Mesodermal cell (in vitro differentiated cells): ENCODE results near the gene PREB.

ENCODE experiments used
- H3K27ac ChIP-seq: 2 replicates; pipeline ENCODE4 v1.7.0; 2013; ENCODE audit warnings: mild to moderate bottlenecking, low read depth, low read length, moderate library complexity; ENCODE audit not compliant: severe bottlenecking
- H3K36me3 ChIP-seq: 2 replicates; pipeline ENCODE4 v1.7.1; 2013; ENCODE audit warnings: mild to moderate bottlenecking, low read length, moderate library complexity; ENCODE audit not compliant: control insufficient read depth, insufficient read depth
- H3K4me1 ChIP-seq: one replicate; pipeline ENCODE4 v1.7.1; 2013; ENCODE audit warnings: mild to moderate bottlenecking, low read length; ENCODE audit not compliant: insufficient read depth, control insufficient read depth, poor library complexity, severe bottlenecking
- H3K4me3 ChIP-seq: 2 replicates; pipeline ENCODE4 v1.7.0; 2013; ENCODE audit warnings: low read length, control low read depth, mild to moderate bottlenecking; ENCODE audit not compliant: insufficient read depth, poor library complexity, severe bottlenecking; ENCODE audit errors: extremely low read depth
- H3K9me3 ChIP-seq: 2 replicates; pipeline ENCODE4 v1.7.1; 2013; ENCODE audit warnings: mild to moderate bottlenecking, low read length, moderate library complexity; ENCODE audit not compliant: control insufficient read depth
- WGBS, 2 experiments: methylation state at CpG; one replicate each; pipeline ENCODE4 v1.1.5; 2013; ENCODE audit warnings: missing lambda C conversion rate in 2 of 2; ENCODE audit not compliant: insufficient coverage in 2 of 2; 5-methylcytosine and 5-hydroxymethylcytosine counted together

Gene PREB

DNA sequence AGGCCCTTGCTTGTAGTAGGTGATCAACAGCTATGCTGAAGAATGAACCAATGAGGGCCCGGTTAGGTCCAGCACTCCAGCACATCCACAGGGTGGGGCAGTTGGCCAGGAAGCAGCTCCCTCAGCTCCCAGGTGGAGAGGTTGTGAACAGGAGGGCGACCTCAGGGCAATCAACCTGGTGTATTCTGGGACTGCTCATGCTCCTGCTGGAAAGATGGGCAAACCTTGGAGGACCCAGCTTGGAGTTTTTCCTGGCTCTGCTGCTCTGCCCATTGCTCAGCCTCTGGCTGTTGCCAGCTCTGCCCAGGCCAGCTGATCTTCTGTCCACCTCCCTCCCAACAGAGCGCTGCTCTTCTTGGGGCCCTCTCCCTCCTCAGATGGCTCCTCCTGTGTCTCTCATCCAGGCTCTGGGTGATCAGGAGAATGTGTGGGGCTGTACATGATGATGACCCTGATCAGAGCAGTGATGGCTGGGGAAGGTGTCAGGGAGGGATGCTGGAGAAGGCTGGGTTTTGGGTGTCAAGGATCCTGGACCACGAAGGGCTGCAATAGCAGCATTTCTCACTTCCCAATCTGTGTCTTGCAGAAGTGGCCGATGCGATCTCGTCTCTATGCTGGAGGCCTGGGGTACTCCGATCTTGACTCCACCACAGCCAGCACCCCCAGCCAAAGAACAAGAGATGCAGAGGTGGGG, 17.8 kb upstream of the PREB start:
- Histone ChIP-seq H3K4me3 (no peak overlapping the region), H3K9me3 (no peaks in the 10 kb centered on the region), H3K27ac (no peak overlapping the region), H3K4me1 (peaks cover 3% of the 10 kb centered on the region), H3K36me3 (no peaks in the 10 kb centered on the region)
- WGBS, 2 experiments: 89 to 95% methylated on average over 5 to 6 of the region's 8 CpGs

DNA sequence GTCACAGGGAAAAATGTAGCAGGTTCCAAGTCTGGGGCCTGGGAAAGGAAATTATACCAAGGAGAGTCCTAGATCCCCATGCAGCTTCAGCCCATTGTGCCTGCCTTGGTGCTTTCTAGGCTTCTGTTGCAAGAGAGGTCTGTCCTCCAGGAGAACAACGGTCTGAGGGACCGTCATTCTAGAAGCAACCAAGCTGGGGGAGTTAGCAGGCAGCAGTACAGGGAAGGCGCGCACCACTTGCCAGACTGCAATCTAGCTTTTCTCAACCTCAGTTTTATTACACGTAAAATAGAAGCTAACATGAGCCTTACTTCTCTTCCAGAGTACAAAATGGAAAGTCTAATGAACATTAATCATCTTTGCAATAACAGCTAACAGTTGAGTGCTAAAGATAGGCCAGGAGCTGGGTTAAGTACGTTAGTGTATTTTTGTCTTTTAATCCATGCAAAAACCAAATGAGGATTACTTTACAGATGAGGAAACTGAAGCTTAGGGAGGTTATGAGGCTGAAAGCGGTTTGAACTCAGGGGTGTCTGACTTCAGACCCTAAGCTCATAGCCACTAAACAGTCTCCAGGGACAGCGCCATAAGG, 16.3 kb upstream of the PREB start:
- Histone ChIP-seq H3K36me3 (no peaks in the 10 kb centered on the region), H3K4me3 (no peak overlapping the region), H3K27ac (no peak overlapping the region), H3K9me3 (no peaks in the 10 kb centered on the region), H3K4me1 (peaks cover 3% of the 10 kb centered on the region)
- 87 to 97% methylated on average over 5 to 6 of the region's 8 CpGs for WGBS, 2 experiments

DNA sequence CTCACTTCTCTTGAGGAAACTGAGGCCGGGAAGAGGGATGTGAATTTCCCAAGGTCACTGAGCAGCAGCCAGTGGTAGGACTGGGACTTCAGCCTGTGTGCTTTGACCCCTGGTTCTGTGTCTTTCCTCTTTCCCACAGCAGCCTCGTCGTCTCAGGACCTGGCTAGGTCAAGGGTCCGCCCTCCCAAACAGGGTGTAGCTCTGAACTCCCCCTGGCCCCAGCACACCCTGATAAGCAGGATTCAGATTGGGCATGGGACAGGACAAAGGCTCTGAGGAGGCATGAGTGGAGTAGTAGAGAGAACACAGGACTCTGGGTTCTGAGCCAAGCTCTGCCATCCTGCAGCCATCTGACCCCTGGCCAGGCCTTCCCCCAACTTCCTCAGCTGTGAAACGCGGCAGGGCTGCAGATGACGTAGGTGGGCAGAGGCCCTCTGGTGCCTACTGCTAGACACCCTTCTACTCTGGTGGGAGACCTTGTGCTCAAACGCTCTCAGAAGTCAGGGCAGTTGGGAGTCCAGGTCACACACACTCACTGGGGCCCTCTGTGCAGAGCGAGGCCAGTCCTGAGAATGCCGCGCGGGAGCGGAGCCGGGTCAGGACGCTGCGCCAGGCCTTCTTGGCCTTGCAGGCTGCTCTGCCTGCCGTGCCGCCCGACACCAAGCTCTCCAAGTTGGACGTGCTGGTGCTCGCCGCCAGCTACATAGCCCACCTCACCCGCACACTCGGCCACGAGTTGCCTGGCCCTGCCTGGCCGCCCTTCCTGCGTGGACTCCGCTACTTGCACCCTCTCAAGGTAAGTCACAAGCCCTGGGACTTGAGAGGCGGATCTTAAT, 15.4 kb upstream of the PREB start:
- Histone ChIP-seq H3K27ac (no peak overlapping the region), H3K4me3 (no peak overlapping the region), H3K9me3 (no peaks in the 10 kb centered on the region), H3K4me1 (peaks cover 3% of the 10 kb centered on the region), H3K36me3 (no peaks in the 10 kb centered on the region)
- 95 to 96% methylated on average over 19 to 25 of the region's 29 CpGs for WGBS, 2 experiments

DNA sequence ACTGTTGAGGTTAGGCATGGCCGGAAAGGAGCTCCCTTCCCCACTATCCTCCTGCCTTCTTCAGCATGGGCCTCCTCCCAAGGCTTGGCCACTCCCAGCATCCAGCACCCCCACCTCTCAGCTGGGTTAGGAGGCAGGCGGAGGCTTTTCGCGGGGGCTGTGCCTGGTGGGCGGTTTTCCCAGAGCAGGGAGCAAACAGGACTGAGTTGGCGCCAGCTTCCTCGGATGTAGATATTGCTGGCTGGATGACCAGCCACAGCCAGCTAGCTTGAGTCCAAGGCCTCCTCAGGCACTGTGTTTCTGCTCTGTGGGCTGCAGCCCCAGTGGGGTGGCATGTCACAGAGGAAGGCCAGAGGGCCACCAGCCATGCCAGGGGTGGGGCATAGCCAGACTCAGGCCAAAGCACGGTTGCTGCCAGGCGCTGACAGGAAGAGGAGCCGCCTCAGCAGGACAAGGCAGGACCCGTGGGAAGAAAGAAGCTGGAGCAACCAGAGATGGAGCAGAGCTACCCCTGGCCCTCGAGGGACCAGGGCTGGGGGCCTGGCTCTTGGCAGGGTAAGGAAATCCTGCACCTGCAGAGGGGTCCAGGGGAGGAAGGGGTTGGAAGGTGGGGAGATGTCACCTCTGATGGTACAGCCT, 14.5 kb upstream of the PREB start, which contains the start of gene TCF23:
Gene TCF23, plus strand, starts transcription at position 204 of the 639 bp plus-strand sequence. Its CDS starts 130 bp downstream, at position 334.
- Histone ChIP-seq H3K9me3 (no peaks in the 10 kb centered on the region), H3K36me3 (no peaks in the 10 kb centered on the region), H3K27ac (no peak within 1 kb of the TSS), H3K4me3 (no peak within 1 kb of the TSS), H3K4me1 (peaks cover 3% of the 10 kb centered on the region)
- 90 to 94% methylated on average over 9 to 12 of the region's 12 CpGs for WGBS, 2 experiments

DNA sequence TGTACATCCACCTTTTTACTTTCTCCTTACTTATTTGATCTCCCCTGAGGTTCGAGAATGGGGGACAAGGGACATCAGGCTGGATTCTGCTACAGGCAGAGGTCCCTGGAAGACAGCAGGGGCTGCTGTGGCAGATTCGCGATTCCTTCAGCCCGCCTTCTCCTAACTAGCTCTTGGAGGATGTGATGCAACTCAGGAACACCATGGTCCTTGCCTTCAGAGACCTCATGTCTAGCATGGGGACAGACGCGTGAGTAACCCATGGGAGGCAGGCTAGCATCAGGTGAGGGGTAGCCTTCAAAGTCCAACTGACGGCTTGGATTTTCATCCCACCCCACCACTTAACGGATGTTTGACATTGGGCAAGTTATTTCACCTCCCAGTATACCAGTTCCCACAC, 13.5 kb upstream of the PREB start:
- Histone ChIP-seq H3K27ac (no peak overlapping the region), H3K4me1 (no peaks in the 10 kb centered on the region), H3K4me3 (no peak overlapping the region), H3K9me3 (peaks cover 4% of the 10 kb centered on the region), H3K36me3 (no peaks in the 10 kb centered on the region)
- WGBS, 2 experiments: 92 to 93% methylated on average over 6 to 8 of the region's 8 CpGs

DNA sequence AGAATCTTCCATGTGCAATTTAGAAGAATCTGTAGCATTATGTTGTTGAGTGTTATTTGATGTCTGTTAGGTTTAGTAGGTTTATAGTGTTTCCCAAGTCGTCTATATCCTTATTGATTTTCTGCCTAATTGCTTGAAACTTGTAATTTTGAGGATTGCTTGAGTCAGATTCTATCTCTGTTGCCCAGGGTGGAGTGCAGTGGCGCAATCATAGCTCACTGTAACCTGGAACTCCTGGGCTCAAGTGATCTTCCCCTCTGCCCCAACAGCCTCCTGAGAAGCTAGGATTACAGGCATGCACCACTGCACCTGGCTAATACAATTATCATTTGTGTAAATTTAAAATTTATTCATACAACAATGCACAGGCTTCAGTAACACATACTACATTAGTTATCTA, 11.2 kb upstream of the PREB start:
- WGBS, 2 experiments: 81 to 83% methylated on average over 2 of the region's 2 CpGs
- H3K9me3 ChIP-seq: peaks cover 4% of the 10 kb centered on the region
- no peak overlapping the region for H3K4me3 ChIP-seq
- no peaks in the 10 kb centered on the region for H3K4me1 ChIP-seq
- no peak overlapping the region for H3K27ac ChIP-seq
- H3K36me3 ChIP-seq: no peaks in the 10 kb centered on the region

DNA sequence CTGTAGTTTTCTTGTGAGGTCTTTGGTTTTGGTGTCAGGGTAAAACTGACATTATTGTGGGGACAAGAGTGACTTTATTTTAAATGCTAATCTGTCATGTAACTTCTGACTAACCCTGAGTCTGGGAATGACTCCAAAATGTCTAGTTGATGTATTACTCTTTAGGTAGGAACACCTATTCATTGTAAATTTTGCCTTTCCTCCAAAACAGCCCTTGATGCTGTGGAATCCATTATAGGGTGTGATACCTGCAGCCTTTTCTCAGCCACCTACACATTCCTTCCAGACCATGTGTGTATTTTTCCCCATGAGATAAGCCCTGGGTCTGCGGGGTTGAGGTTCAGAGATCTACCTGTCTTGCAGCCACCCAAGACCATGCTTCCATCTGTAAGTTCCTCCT, 8.8 kb upstream of the PREB start:
- no peak overlapping the region for H3K4me3 ChIP-seq
- no peaks in the 10 kb centered on the region for H3K4me1 ChIP-seq
- peaks cover 4% of the 10 kb centered on the region for H3K9me3 ChIP-seq
- H3K36me3 ChIP-seq: no peaks in the 10 kb centered on the region
- H3K27ac ChIP-seq: no peak overlapping the region
- 81 to 88% methylated on average over 1 of the region's 1 CpG for WGBS, 2 experiments

DNA sequence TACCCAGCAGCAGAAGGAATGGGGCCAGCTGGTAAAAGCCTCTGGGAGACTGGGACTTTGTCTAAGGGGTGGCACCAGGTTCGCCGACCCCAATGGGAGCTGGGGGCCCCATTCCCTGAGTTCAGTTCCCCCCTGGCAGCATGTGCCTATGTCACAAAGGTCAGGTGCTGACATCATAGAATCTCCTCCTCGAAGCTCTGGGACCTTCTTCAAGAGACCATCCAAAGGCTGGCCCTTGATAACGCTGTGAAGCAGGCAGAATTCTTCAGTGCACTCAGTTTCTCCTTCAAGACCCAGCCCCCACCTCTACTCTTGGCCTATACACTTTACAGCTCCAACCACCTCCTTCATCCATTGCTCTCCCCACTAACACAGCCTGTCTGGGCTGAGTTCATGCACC, 4.9 kb upstream of the PREB start, which contains the start of gene PRR30:
Gene PRR30, minus strand, starts transcription at position 101 of the 400 bp plus-strand sequence. CDS start 1,081 bp downstream, outside the sequence.
- Histone ChIP-seq H3K27ac (no peak within 1 kb of the TSS), H3K4me3 (no peak within 1 kb of the TSS), H3K9me3 (peaks cover 4% of the 10 kb centered on the region), H3K4me1 (no peaks in the 10 kb centered on the region), H3K36me3 (no peaks in the 10 kb centered on the region)
- whole genome bisulfite sequencing, 2 experiments: 77 to 86% methylated on average over 3 to 4 of the region's 4 CpGs

DNA sequence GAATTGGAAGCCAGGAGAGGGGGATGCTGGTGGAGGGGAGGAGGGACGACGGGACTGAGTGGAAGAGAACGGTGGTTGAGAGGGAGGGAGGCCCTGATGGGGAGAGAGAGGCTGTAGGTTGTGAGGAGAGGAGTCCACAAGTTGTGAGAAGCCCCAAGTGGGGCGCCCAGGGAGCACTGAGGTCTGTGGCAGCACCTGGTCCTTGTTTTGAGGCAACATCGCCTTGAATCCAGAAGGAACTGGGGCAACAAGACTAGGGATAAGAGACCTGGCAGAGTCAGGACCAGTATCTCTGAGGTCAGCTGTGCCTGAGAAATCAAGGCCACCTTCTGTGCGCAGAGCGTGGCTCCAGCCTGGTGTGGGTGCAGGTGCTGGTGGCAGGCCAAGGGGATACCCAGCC, 3.7 kb upstream of the PREB start:
- peaks cover 5% of the 10 kb centered on the region for H3K4me1 ChIP-seq
- WGBS, 2 experiments: 82 to 87% methylated on average over 5 to 7 of the region's 7 CpGs
- H3K4me3 ChIP-seq: no peak overlapping the region
- peaks cover under 1% of the 10 kb centered on the region for H3K9me3 ChIP-seq
- peaks cover 2% of the 10 kb centered on the region for H3K36me3 ChIP-seq
- H3K27ac ChIP-seq: no peak overlapping the region

DNA sequence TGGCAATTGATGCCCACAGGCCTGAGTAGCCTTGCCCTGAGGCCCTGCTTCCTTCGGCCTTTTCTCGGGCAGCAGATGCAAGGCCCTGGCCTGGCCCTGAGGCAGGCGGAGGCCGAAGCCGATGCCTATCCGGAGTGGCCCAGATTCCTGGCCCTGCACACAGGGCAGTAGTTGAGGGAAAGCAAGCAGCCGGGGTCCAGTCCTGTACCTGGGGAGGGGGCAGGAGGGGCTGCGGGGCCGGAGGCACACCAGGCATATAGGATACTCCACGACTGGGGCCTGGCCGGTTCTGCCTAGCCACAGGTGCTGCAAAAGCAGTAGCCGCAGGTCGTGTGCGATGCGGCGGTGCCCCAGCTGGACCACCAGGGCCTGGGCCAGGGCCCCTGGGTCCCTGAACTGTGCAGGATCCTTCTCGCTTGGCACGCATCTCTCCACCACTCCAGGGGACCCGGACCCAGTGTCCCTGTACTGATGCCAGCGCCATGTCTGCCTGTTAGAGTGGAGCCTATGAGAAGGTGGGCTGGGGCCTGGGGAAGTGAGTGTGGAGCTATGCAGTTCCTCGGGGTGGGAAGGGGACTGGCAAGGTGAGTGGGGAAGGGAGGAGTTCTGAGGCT, 3.0 kb upstream of the PREB start:
- 91 to 97% methylated on average over 13 to 20 of the region's 21 CpGs for WGBS, 2 experiments

More for the DNA sequence above, 3.0 kb upstream of the PREB start:
- Histone ChIP-seq H3K4me1 (peaks cover 9% of the 10 kb centered on the region), H3K4me3 (no peak overlapping the region), H3K9me3 (no peaks in the 10 kb centered on the region), H3K27ac (no peak overlapping the region), H3K36me3 (peaks cover 9% of the 10 kb centered on the region)
